PC-9 (cell line): ENCODE measurements around the gene ST7.

Experiments
- EZH2 ChIP-seq: fragments of 200-600 bp; sonication (generic); IDR thresholded peaks from 2 replicates; pipeline ENCODE4 v1.8.0; 2017; ENCODE audit warnings: antibody characterized with exemption, low read depth
- TF ChIP-seq, protein P1 (sequence below): fragments of 200-600 bp; sonication (generic); conservative IDR thresholded peaks from 2 replicates; pipeline ENCODE4 v1.6.1; 2017; ENCODE audit warnings: mixed run types, antibody characterized with exemption, mild to moderate bottlenecking, moderate library complexity

DNA sequence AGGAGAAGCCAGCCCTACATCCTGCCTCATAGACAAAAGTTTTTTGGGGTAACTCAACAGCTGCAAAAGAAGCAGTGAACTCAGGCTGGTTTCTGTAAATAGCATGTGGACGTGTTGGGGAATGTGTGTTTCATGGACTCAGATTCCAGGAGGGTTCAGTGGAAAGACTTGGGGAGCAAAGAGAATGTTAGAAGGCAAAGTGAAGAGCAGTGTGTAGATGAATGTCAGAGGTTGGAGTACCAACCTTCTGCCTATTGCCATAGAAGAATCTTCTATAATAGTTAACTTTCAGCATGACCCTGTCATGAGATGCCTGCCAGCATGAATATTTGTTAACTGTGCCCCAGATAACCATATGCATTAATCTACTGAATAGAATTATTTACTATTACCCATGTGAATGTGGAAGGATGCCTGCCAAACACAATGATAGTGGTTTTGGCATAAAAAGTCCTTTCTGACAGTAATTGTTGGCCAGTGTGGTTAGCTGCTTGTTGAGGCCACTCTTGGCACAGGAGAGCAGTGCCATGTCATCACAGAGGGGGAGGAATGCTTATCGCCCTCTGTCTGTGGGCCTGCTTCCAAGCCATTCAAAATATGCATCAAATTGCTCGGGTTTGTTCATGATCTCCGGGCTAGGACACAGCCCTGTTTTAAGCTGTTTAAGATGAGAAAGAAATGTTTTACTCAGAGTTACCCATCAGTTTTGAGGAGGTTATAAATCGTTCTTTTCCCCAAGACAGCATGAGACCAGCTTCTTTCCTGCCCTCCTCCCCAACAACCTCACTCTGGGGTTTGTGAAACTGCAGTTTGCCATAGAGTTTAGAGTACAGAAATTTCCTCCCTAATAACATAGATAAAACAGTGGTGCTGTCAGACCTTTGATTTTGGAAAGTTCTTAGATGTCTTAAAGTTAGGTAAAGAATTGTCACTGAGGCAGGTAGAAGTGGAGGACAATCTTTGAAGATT is 204.2 kb downstream of the ST7 start:
- TF ChIP-seq, protein P1, sequence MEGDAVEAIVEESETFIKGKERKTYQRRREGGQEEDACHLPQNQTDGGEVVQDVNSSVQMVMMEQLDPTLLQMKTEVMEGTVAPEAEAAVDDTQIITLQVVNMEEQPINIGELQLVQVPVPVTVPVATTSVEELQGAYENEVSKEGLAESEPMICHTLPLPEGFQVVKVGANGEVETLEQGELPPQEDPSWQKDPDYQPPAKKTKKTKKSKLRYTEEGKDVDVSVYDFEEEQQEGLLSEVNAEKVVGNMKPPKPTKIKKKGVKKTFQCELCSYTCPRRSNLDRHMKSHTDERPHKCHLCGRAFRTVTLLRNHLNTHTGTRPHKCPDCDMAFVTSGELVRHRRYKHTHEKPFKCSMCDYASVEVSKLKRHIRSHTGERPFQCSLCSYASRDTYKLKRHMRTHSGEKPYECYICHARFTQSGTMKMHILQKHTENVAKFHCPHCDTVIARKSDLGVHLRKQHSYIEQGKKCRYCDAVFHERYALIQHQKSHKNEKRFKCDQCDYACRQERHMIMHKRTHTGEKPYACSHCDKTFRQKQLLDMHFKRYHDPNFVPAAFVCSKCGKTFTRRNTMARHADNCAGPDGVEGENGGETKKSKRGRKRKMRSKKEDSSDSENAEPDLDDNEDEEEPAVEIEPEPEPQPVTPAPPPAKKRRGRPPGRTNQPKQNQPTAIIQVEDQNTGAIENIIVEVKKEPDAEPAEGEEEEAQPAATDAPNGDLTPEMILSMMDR, result no peak
- no peak for TF ChIP-seq EZH2
